K562 (cell line): ENCODE results near the gene CRACDL. TPM values are rescaled to one million over a fixed set of nuclear protein-coding genes. Genes with fewer than 3 reads are reported as not detected.

Source experiments
- ATAC-seq: fragments of 200-7000 bp; cut with Tn5 transposase; 3 replicates; pipeline ENCODE4 v1.9.1; 2020; ENCODE audit warnings: moderate library complexity
- BruUV-seq: library from RNA; stranded (reverse); fragments of 400-500 nt; replicated peaks from 2 replicates; lab custom pipeline; 2021; lab: Mats Ljungman, UMichigan
- CTCF ChIA-PET: fragments of 300-600 bp; formaldehyde crosslinking; extraction: SDS; loops from one replicate; lab custom pipeline; 2021; ENCODE audit warnings: low intra/inter-chr PET ratio; lab: Yijun Ruan, JAX
- POLR2A ChIA-PET: fragments of 300-600, 350-650 bp; sonication (Branson Sonifier 250); formaldehyde crosslinking; extraction: SDS; loops from one replicate; lab custom pipeline; 2021; ENCODE audit warnings: antibody characterized with exemption, inconsistent platforms; lab: Yijun Ruan, JAX
- DNase-seq, 4 experiments: peaks; one replicate each; pipeline versions ENCODE4 v3.0.0 to v3.0.0-alpha.2; 2011 to 2018; ENCODE audit warnings: low spot score in 3 of 4, mixed read lengths in 3 of 4; ENCODE audit errors: extremely low read depth in 1 of 4
- FAIRE-seq: peaks from 2 replicates; lab custom pipeline; 2011; peaks lifted over from hg19 to GRCh38; lab: Jason Lieb, UNC
- H2AFZ ChIP-seq: 2 replicates; pipeline ENCODE4 v1.6.0; 2011; ENCODE audit warnings: low read depth, low read length, control low read depth, inconsistent platforms
- H3K27ac ChIP-seq: fragments of 200-600 bp; 3 replicates; pipeline ENCODE4 v1.8.0; 2011; ENCODE audit warnings: low read depth, mild to moderate bottlenecking, control low read depth, inconsistent platforms, low read length, moderate library complexity, mixed read lengths; ENCODE audit errors: extremely low read depth
- H3K27me3 ChIP-seq, 2 experiments: fragments of 300-600 bp in 1 of 2; 2 replicates in 1 of 2; 3 replicates in 1 of 2; pipeline versions ENCODE4 v1.6.0 to v1.8.0; 2011; ENCODE audit warnings: inconsistent platforms in 2 of 2, low read length in 2 of 2, mild to moderate bottlenecking in 1 of 2, mixed read lengths in 1 of 2, moderate library complexity in 1 of 2; ENCODE audit not compliant: control insufficient read depth in 2 of 2, insufficient read depth in 2 of 2
- H3K36me3 ChIP-seq: fragments of 300-600 bp; 3 replicates; pipeline ENCODE4 v1.8.0; 2011; ENCODE audit warnings: mild to moderate bottlenecking, low read length, inconsistent platforms; ENCODE audit not compliant: control insufficient read depth, insufficient read depth
- H3K4me1 ChIP-seq, 2 experiments: fragments of 200-600 bp in 1 of 2; replicated peaks in 1 of 2; 2 replicates in 1 of 2; 3 replicates in 1 of 2; pipeline versions ENCODE4 v1.5.1 to v1.8.0; 2011; ENCODE audit warnings: inconsistent platforms in 2 of 2, low read length in 2 of 2, mild to moderate bottlenecking in 1 of 2, mixed read lengths in 1 of 2, moderate library complexity in 1 of 2; ENCODE audit not compliant: control insufficient read depth in 2 of 2, insufficient read depth in 2 of 2
- H3K4me2 ChIP-seq: 2 replicates; pipeline ENCODE4 v1.6.1; 2011; ENCODE audit warnings: low read length, control low read depth, inconsistent platforms, mixed read lengths; ENCODE audit not compliant: insufficient read depth
- H3K4me3 ChIP-seq: fragments of 200-600 bp; sonication (generic), shearing (Covaris generic); 2 replicates; pipeline ENCODE4 v1.5.1; 2016; ENCODE audit warnings: control low read depth, inconsistent platforms
- H3K79me2 ChIP-seq: fragments of 200-600 bp; 3 replicates; pipeline ENCODE4 v1.8.0; 2011; ENCODE audit warnings: low read length, inconsistent platforms; ENCODE audit not compliant: control insufficient read depth, insufficient read depth
- H3K9ac ChIP-seq, 2 experiments: 2 replicates each; pipeline versions ENCODE4 v1.6.0 to v1.6.1; 2011; ENCODE audit warnings: low read depth in 2 of 2, low read length in 2 of 2, control low read depth in 1 of 2, inconsistent platforms in 1 of 2, mild to moderate bottlenecking in 1 of 2, mixed read lengths in 1 of 2; ENCODE audit not compliant: insufficient read depth in 1 of 2
- H3K9me1 ChIP-seq: one replicate; pipeline ENCODE4 v1.6.0; 2011; ENCODE audit warnings: inconsistent platforms, mild to moderate bottlenecking, low read length, moderate library complexity; ENCODE audit not compliant: control insufficient read depth, insufficient read depth
- H3K9me3 ChIP-seq: replicated peaks from 2 replicates; pipeline ENCODE4 v1.5.1; 2011; ENCODE audit warnings: low read depth, low read length, inconsistent platforms; ENCODE audit not compliant: control insufficient read depth, insufficient read depth
- H4K20me1 ChIP-seq: replicated peaks from 2 replicates; pipeline ENCODE4 v1.6.1; 2011; ENCODE audit warnings: low read length, inconsistent platforms, mixed read lengths; ENCODE audit not compliant: control insufficient read depth, insufficient read depth
- BMI1 ChIP-seq: fragments of 150-350 bp; IDR thresholded peaks from 2 replicates; pipeline ENCODE4 v1.6.1; 2014; ENCODE audit warnings: low read length
- CBFA2T3 ChIP-seq: fragments of 450-650 bp; IDR thresholded peaks from 2 replicates; pipeline ENCODE4 v1.6.1; 2017
- E2F8 ChIP-seq: fragments of 450-650 bp; IDR thresholded peaks from 2 replicates; pipeline ENCODE4 v1.7.1; 2018; ENCODE audit warnings: mild to moderate bottlenecking, low read depth; ENCODE audit not compliant: partially characterized antibody
- ILK ChIP-seq: fragments of 450-650 bp; IDR thresholded peaks from 2 replicates; pipeline ENCODE4 v1.6.1; 2016; ENCODE audit warnings: missing genetic modification characterization, low read depth, mild to moderate bottlenecking, missing compliant biosample characterization, moderate library complexity, borderline replicate concordance
- SRSF9 ChIP-seq: fragments of 200-400 bp; formaldehyde crosslinking; IDR thresholded peaks from 2 replicates; pipeline ENCODE4 v1.6.1; 2017; ENCODE audit warnings: low read depth, low read length, borderline replicate concordance
- TEAD1 ChIP-seq, 2 experiments: fragments of 450-650 bp in 1 of 2; sonication (generic) in 1 of 2; formaldehyde crosslinking; IDR thresholded peaks; 2 replicates each; pipeline versions ENCODE4 v1.4.0 to v1.8.0; 2020 to 2022; ENCODE audit warnings: mild to moderate bottlenecking in 2 of 2, missing genetic modification reagents in 1 of 2
- WGBS: fragments of 100-300 bp; shearing (Covaris generic); methylation state at CpG from one replicate; pipeline ENCODE4 v1.1.6; 2016; ENCODE audit warnings: low coverage, mixed read lengths; ENCODE audit not compliant: insufficient coverage; ENCODE audit errors: missing lambda C conversion rate; 5-methylcytosine and 5-hydroxymethylcytosine counted together
- in situ Hi-C: fragments of 300-500 bp; cut with MboI; formaldehyde crosslinking; loops from 4 replicates; pipeline ENCODE4 v1.15.0; 2018; ENCODE audit warnings: inconsistent platforms, mixed read lengths
- intact Hi-C: fragments of 100-400 bp; cut with micrococcal nuclease; formaldehyde crosslinking; loops from 2 replicates; pipeline ENCODE4 v1.14.2; 2022
- polyA plus RNA-seq, 8 experiments: library from polyadenylated mRNA; depleted of rRNA in 4 of 8; stranded (reverse) in 5 of 8; unstranded in 3 of 8; fragments of >200 nt; fragmentation: Nextera tagmentation in 2 of 8; fragmentation: Illumina TruSeq in 1 of 8; extraction: Ambion mirVana in 2 of 8; extraction: Trizol in 1 of 8; gene quantifications; 2 replicates each; pipeline versions ENCODE4 v1.2.1 to v1.2.3, GENCODE V29; 2011 to 2014; ENCODE audit warnings: inconsistent platforms in 1 of 8, missing spikeins in 1 of 8
- total RNA-seq, 7 experiments: library from RNA; depleted of rRNA in 6 of 7; stranded (reverse); fragments of >200 nt in 6 of 7; fragmentation: Illumina TruSeq in 2 of 7; extraction: Trizol in 2 of 7; gene quantifications; 2 replicates each; pipeline versions ENCODE4 v1.2.1 to v1.2.3, GENCODE V29; 2011 to 2021; ENCODE audit warnings: low replicate concordance in 1 of 7
- TF ChIP-seq, protein P1 (sequence below): fragments of 250-450 bp; sonication (Bioruptor Pico); IDR thresholded peaks from 2 replicates; pipeline ENCODE4 v1.4.0; 2020; ENCODE audit warnings: mild to moderate bottlenecking, moderate library complexity
- TF ChIP-seq, protein P2 (sequence below), 2 experiments: fragments of 450-650 bp in 1 of 2; sonication (generic) in 1 of 2; formaldehyde crosslinking in 1 of 2; IDR thresholded peaks; 2 replicates each; pipeline versions ENCODE4 v1.7.1 to v1.9.0; 2016 to 2022; ENCODE audit warnings: inconsistent platforms in 1 of 2, mild to moderate bottlenecking in 1 of 2, missing genetic modification reagents in 1 of 2

CRACDL gene
- total and polyA plus RNA-seq, 9 of the 15 experiments (the other 6 are each of a cell fraction or from before 2014, with no cell fraction given): not detected

DNA sequence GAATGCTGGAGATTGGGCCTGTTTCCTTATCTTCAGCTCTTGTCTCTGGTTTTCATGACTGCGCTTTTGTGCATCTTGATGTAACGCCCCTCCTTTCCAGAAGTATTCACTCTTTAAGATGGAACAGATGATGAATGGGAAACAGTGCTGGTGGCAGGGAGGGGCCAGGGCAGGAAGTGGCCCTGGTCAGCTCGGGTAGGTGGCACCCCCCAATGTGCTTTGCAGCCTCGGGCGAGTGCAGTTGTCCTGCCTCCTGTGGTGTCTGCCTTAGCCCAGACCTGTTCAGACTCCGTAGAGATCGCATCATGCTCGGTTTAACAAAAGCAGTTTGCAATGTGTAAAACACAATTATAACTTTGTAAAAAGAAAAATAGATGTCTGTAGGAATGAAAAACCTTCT is 188.1 kb downstream of the CRACDL start:
- POLR2A ChIA-PET: interaction anchor here (0.9 kb wide), 1 partner anchor 17 kb away, joined by 3 read pairs; the partner anchor contains the start of gene MGAT4A
- Histone ChIP-seq H3K9ac (no peak overlapping the region), H3K27ac (no peak overlapping the region), H3K27me3 (peaks cover 0 to 12% of the 10 kb centered on the region in 2 experiments; a peak in 2 of 5 replicates), H3K9me1 (no peaks in the 10 kb centered on the region), H3K36me3 (no peaks in the 10 kb centered on the region), H4K20me1 (no peaks in the 10 kb centered on the region), H3K4me3 (no peak overlapping the region), H2AFZ (no peak overlapping the region), H3K79me2 (no peaks in the 10 kb centered on the region), H3K4me2 (no peak overlapping the region), H3K4me1 (no peaks in the 10 kb centered on the region; a peak in 1 of 5 replicates), H3K9me3 (no peaks in the 10 kb centered on the region)
- no peak for DNase-seq
- 0% methylated on average over 8 of the region's 8 CpGs for WGBS
- CTCF ChIA-PET: no interaction called here
- no peak for ATAC-seq
- no TSS peak for BruUV-seq
- intact Hi-C loops (no loop called here), in situ Hi-C loops (no loop called here)
- no peak for FAIRE-seq
- no peak for TF ChIP-seq ILK (tag)
- TF ChIP-seq TEAD1 (CRISPR knock-in tag; IDR thresholded peaks at IDR 0.05): no peak
- no peak for TF ChIP-seq CBFA2T3
- no peak for TF ChIP-seq E2F8
- TF ChIP-seq, protein P1, sequence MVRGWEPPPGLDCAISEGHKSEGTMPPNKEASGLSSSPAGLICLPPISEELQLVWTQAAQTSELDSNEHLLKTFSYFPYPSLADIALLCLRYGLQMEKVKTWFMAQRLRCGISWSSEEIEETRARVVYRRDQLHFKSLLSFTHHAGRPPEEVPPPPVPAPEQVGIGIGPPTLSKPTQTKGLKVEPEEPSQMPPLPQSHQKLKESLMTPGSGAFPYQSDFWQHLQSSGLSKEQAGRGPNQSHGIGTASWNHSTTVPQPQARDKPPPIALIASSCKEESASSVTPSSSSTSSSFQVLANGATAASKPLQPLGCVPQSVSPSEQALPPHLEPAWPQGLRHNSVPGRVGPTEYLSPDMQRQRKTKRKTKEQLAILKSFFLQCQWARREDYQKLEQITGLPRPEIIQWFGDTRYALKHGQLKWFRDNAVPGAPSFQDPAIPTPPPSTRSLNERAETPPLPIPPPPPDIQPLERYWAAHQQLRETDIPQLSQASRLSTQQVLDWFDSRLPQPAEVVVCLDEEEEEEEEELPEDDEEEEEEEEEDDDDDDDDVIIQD (CRISPR knock-in tag): no peak
- TF ChIP-seq SRSF9: no peak
- no peak for TF ChIP-seq BMI1
- TF ChIP-seq, protein P2, sequence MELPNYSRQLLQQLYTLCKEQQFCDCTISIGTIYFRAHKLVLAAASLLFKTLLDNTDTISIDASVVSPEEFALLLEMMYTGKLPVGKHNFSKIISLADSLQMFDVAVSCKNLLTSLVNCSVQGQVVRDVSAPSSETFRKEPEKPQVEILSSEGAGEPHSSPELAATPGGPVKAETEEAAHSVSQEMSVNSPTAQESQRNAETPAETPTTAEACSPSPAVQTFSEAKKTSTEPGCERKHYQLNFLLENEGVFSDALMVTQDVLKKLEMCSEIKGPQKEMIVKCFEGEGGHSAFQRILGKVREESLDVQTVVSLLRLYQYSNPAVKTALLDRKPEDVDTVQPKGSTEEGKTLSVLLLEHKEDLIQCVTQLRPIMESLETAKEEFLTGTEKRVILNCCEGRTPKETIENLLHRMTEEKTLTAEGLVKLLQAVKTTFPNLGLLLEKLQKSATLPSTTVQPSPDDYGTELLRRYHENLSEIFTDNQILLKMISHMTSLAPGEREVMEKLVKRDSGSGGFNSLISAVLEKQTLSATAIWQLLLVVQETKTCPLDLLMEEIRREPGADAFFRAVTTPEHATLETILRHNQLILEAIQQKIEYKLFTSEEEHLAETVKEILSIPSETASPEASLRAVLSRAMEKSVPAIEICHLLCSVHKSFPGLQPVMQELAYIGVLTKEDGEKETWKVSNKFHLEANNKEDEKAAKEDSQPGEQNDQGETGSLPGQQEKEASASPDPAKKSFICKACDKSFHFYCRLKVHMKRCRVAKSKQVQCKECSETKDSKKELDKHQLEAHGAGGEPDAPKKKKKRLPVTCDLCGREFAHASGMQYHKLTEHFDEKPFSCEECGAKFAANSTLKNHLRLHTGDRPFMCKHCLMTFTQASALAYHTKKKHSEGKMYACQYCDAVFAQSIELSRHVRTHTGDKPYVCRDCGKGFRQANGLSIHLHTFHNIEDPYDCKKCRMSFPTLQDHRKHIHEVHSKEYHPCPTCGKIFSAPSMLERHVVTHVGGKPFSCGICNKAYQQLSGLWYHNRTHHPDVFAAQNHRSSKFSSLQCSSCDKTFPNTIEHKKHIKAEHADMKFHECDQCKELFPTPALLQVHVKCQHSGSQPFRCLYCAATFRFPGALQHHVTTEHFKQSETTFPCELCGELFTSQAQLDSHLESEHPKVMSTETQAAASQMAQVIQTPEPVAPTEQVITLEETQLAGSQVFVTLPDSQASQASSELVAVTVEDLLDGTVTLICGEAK (IDR thresholded peaks at IDR 0.05): no peak
- TF ChIP-seq, protein P2 (CRISPR knock-in tag; IDR thresholded peaks at IDR 0.05): no peak
